Breast epithelium (tissue), 4 donors: ENCODE measurements around the gene DMD. TPM values are rescaled to one million over a fixed set of nuclear protein-coding genes. Genes with fewer than 3 reads are reported as not detected.

Source experiments
- DNase-seq, 2 donors: peaks; one replicate each; pipeline ENCODE4 v3.0.0-alpha.2; 2019; ENCODE audit warnings: low spot score in 2 of 2
- H3K27ac ChIP-seq, 2 donors: fragments of 200-600 bp; sonication (generic) in 1 of 2; one replicate each; pipeline ENCODE4 v1.5.1; 2016 to 2019; ENCODE audit warnings: mild to moderate bottlenecking in 1 of 2
- H3K27me3 ChIP-seq, 2 donors: fragments of 200-600 bp; sonication (generic) in 1 of 2; one replicate each; pipeline versions ENCODE4 v1.5.1 to v1.6.0; 2017 to 2019; ENCODE audit warnings: control low read depth in 1 of 2, mild to moderate bottlenecking in 1 of 2
- H3K36me3 ChIP-seq: fragments of 200-600 bp; one replicate; pipeline ENCODE4 v1.5.1; 2019
- H3K4me1 ChIP-seq, 2 donors: fragments of 200-600 bp; sonication (generic); one replicate each; pipeline ENCODE4 v1.5.1; 2016 to 2019; ENCODE audit warnings: control low read depth in 1 of 2
- H3K4me3 ChIP-seq, 3 donors: fragments of 200-600 bp; sonication (generic); 1 replicate in 2 of 3; 2 replicates in 1 of 3; pipeline ENCODE4 v1.5.1; 2016 to 2019; ENCODE audit warnings: mild to moderate bottlenecking in 3 of 3, moderate library complexity in 2 of 3
- H3K9me3 ChIP-seq, 2 donors: fragments of 200-600 bp; sonication (generic) in 1 of 2; one replicate each; pipeline ENCODE4 v1.5.1; 2016 to 2019; ENCODE audit warnings: control low read depth in 1 of 2
- POLR2A ChIP-seq: fragments of 450-650 bp; IDR thresholded peaks from one replicate; pipeline ENCODE4 v1.6.1; 2016; ENCODE audit warnings: antibody characterized with exemption, mild to moderate bottlenecking, moderate library complexity
- POLR2AphosphoS5 ChIP-seq, 3 donors: sonication (generic); formaldehyde crosslinking; IDR thresholded peaks; one replicate each; pipeline ENCODE4 v1.6.1; 2017; ENCODE audit warnings: antibody characterized with exemption in 3 of 3
- intact Hi-C: fragments of 100-400 bp; cut with DNase I; formaldehyde crosslinking; loops from one replicate; pipeline ENCODE4 v1.15.1; 2023; ENCODE audit warnings: low total_unique reads
- total RNA-seq, 3 donors: library from RNA; depleted of rRNA; stranded (reverse); fragments of >200 nt; gene quantifications; one replicate each; pipeline ENCODE4 v1.1.0, GENCODE V29; 2016
- TF ChIP-seq, protein P1 (sequence below), 3 donors: fragments of 450-650 bp; IDR thresholded peaks; one replicate each; pipeline ENCODE4 v1.5.1; 2016 to 2017; ENCODE audit warnings: antibody characterized with exemption in 3 of 3, mild to moderate bottlenecking in 3 of 3, moderate library complexity in 3 of 3

The DMD gene
- total RNA-seq, 3 donors from 2014 or later, result 57.0 to 135 (median 65.2) TPM

DNA sequence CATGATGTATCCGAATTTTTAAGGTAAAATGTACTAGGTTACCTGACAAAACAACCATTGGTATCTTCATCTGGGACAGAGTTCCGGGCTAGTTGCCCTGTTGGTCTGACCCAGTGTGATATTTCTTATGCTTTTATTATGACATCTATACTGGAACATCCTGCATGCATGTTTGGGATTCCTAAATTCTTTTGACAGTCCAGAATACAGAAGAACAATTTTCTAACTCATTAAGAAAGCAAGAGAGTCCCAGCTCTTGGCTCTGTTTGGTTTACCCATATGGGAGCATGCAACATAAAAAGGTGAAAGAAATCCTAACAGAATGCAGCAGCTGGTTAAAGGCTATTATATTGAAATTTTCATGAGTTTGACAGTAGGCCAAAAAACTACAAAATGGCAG, 1891.8 kb downstream of the DMD start:
- Histone ChIP-seq H3K27me3 (peaks cover 0 to 8% of the 10 kb centered on the region in 2 donors), H3K4me3 (no peak overlapping the region), H3K36me3 (no peaks in the 10 kb centered on the region), H3K27ac (no peak overlapping the region), H3K4me1 (no peaks in the 10 kb centered on the region), H3K9me3 (no peaks in the 10 kb centered on the region)
- TF ChIP-seq POLR2A (no peak), POLR2AphosphoS5 (IDR thresholded peaks at IDR 0.05) (no peak)
- TF ChIP-seq, protein P1, sequence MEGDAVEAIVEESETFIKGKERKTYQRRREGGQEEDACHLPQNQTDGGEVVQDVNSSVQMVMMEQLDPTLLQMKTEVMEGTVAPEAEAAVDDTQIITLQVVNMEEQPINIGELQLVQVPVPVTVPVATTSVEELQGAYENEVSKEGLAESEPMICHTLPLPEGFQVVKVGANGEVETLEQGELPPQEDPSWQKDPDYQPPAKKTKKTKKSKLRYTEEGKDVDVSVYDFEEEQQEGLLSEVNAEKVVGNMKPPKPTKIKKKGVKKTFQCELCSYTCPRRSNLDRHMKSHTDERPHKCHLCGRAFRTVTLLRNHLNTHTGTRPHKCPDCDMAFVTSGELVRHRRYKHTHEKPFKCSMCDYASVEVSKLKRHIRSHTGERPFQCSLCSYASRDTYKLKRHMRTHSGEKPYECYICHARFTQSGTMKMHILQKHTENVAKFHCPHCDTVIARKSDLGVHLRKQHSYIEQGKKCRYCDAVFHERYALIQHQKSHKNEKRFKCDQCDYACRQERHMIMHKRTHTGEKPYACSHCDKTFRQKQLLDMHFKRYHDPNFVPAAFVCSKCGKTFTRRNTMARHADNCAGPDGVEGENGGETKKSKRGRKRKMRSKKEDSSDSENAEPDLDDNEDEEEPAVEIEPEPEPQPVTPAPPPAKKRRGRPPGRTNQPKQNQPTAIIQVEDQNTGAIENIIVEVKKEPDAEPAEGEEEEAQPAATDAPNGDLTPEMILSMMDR (IDR thresholded peaks at IDR 0.05), result no peak
- DNase-seq, result no peak
- intact Hi-C loops, result no loop called here

DNA sequence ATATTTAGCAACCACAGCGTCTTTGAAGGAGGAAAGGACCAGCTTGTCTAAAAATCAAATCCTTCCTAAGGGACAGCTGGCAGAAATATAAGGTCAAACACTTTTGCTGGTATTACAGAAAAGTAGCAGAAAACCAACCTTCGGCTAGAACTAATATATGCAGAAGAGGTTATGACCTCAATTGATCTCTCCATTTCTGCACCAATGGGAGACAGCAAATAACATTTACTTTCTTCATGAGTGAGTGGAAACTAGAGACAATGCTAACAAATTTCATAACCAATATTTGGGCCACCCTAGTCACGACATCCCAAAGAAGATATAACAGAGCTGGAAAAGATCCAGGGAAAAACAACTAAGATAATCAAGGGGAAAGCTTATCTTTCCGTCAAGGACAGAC, 1892.5 kb downstream of the DMD start:
- no peak for DNase-seq
- H3K9me3 ChIP-seq, result no peaks in the 10 kb centered on the region
- intact Hi-C loops, result no loop called here
- TF ChIP-seq POLR2AphosphoS5 (IDR thresholded peaks at IDR 0.05) (no peak), POLR2A (no peak)
- TF ChIP-seq, protein P1 (IDR thresholded peaks at IDR 0.05), result no peak
- no peak overlapping the region for H3K27ac ChIP-seq
- no peaks in the 10 kb centered on the region for H3K36me3 ChIP-seq
- H3K4me1 ChIP-seq, result no peaks in the 10 kb centered on the region
- peaks cover 0 to 8% of the 10 kb centered on the region in 2 donors for H3K27me3 ChIP-seq
- H3K4me3 ChIP-seq, result no peak overlapping the region

DNA sequence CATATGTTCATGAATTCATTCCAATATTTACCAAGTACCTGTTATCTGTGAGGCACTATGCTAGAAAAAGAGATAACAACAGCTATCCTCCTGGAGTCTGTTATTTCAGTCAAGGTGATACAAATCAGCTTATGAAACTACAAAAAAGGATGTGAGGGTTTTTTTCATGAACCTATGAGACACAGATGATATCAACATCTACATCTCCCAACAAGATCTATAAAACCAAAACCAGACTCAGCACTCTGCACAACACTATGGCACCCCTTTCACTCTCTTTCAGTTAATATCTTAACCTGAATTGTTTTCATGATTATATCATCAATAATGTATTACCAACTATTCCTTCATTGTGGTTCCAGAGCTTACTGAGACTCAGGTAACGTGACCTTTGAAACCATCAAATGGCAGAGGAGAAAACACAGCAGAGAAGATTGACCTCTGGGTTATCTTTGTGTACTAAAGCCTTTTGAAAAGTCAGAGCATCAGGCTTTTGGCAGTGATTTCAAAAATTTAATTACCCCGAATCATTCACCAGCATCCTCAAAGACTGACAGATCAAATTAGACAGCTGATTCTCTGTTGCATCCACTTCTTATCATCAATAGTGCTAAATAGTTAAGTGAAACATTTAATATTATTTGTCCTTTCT, 1894.9 kb downstream of the DMD start:
- no peaks in the 10 kb centered on the region for H3K36me3 ChIP-seq
- DNase-seq, result no peak
- no peaks in the 10 kb centered on the region for H3K9me3 ChIP-seq
- intact Hi-C loops, result no loop called here
- H3K4me1 ChIP-seq, result no peaks in the 10 kb centered on the region
- no peak overlapping the region for H3K27ac ChIP-seq
- peaks cover 0 to 8% of the 10 kb centered on the region in 2 donors for H3K27me3 ChIP-seq
- TF ChIP-seq POLR2AphosphoS5 (IDR thresholded peaks at IDR 0.05) (no peak), POLR2A (no peak)
- TF ChIP-seq, protein P1 (IDR thresholded peaks at IDR 0.05), result no peak
- H3K4me3 ChIP-seq, result no peak overlapping the region

DNA sequence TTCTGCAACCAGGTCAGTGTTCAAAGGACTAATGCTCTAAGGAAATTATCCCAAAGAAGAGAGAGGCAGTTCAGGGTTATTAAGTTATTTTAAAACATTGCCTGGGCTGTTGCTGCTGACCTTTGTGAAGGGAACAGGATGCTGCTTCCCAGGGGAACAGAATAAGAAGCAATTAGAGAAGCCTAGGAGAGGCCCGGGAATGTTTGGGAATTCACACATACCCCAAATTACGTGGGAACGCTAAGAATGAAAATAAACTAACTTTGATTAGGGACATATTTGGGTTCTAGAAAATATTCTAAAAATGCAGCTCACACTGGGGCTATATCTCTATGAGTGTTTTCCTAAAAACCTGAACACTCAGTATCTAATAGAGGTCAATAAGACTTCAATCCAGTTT, 1896.4 kb downstream of the DMD start:
- no peaks in the 10 kb centered on the region for H3K27me3 ChIP-seq
- no peak for DNase-seq
- no peak overlapping the region for H3K27ac ChIP-seq
- no peak overlapping the region for H3K4me3 ChIP-seq
- H3K4me1 ChIP-seq, result no peaks in the 10 kb centered on the region
- intact Hi-C loops, result no loop called here
- H3K36me3 ChIP-seq, result no peaks in the 10 kb centered on the region
- H3K9me3 ChIP-seq, result peaks cover 0 to 6% of the 10 kb centered on the region in 2 donors
- TF ChIP-seq POLR2A (no peak), POLR2AphosphoS5 (IDR thresholded peaks at IDR 0.05) (no peak)
- TF ChIP-seq, protein P1 (IDR thresholded peaks at IDR 0.05), result no peak

DNA sequence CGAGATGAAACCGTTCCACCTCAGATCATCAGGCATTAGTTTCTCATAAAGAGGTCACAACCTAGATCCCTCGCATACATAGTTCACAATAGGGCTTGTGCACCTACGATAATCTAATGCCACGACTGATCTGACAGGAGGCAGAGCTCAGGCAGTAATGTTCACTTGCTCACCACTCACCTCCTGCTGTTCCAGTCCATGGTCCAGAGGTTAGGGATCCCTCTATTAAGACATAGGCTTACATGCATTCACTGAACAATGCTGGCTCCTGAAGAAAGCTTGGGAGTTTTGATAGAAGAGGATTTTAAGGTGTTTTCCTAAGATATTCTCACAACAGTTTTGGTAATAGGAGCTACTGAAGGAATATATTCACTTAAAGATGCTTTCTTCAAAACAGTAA, 1903.4 kb downstream of the DMD start:
- no peaks in the 10 kb centered on the region for H3K4me1 ChIP-seq
- H3K9me3 ChIP-seq, result peaks cover 0 to 6% of the 10 kb centered on the region in 2 donors
- no peaks in the 10 kb centered on the region for H3K36me3 ChIP-seq
- no peak overlapping the region for H3K4me3 ChIP-seq
- intact Hi-C loops, result loop anchor here (2.0 kb wide), 1 partner anchor 39 kb away; no protein-coding TSS in a partner anchor
- H3K27ac ChIP-seq, result no peak overlapping the region
- DNase-seq, result no peak
- H3K27me3 ChIP-seq, result peaks cover 0 to 7% of the 10 kb centered on the region in 2 donors
- no peak for TF ChIP-seq POLR2AphosphoS5 (IDR thresholded peaks at IDR 0.05)
- TF ChIP-seq, protein P1 (IDR thresholded peaks at IDR 0.05), result no peak
- TF ChIP-seq POLR2A, result no peak
